Chondrocyte (in vitro differentiated cells): ENCODE measurements around the gene MYBBP1A. TPM values are rescaled to one million over a fixed set of nuclear protein-coding genes. Genes with fewer than 3 reads are reported as not detected.

Experiments used
- DNase-seq: peaks from one replicate; pipeline ENCODE4 v3.0.0; 2021; ENCODE audit warnings: mixed read lengths, low spot score
- H3K27ac Mint-ChIP-seq: one replicate; pipeline ENCODE4 v1.8.0; 2021; ENCODE audit warnings: mild to moderate bottlenecking, moderate library complexity, mixed read lengths; ENCODE audit not compliant: unreplicated experiment
- H3K27me3 Mint-ChIP-seq: 2 replicates; pipeline ENCODE4 v1.8.0; 2021; ENCODE audit warnings: low read depth, mixed read lengths
- H3K36me3 Mint-ChIP-seq: 2 replicates; pipeline ENCODE4 v1.8.0; 2021; ENCODE audit warnings: low read depth, mixed read lengths
- H3K4me1 Mint-ChIP-seq: 2 replicates; pipeline ENCODE4 v1.8.0; 2021; ENCODE audit warnings: low read depth, mild to moderate bottlenecking, mixed read lengths
- H3K4me3 Mint-ChIP-seq: one replicate; pipeline ENCODE4 v1.8.0; 2021; ENCODE audit warnings: mild to moderate bottlenecking, moderate library complexity, mixed read lengths; ENCODE audit not compliant: unreplicated experiment
- H3K9me3 Mint-ChIP-seq: 2 replicates; pipeline ENCODE4 v1.8.0; 2021; ENCODE audit warnings: low read depth, mixed read lengths
- total RNA-seq: library from RNA; stranded (reverse); gene quantifications from 3 replicates; pipeline ENCODE4 v1.2.1, GENCODE V29; 2021
- TF ChIP-seq, protein P1 (sequence below): fragments of 200-600 bp; sonication (generic); IDR thresholded peaks from 2 replicates; pipeline ENCODE4 v1.5.0; 2021; ENCODE audit warnings: antibody characterized with exemption, mild to moderate bottlenecking, moderate library complexity

The MYBBP1A gene
- total RNA-seq, 1 donor from 2014 or later, result 33.6 TPM

DNA sequence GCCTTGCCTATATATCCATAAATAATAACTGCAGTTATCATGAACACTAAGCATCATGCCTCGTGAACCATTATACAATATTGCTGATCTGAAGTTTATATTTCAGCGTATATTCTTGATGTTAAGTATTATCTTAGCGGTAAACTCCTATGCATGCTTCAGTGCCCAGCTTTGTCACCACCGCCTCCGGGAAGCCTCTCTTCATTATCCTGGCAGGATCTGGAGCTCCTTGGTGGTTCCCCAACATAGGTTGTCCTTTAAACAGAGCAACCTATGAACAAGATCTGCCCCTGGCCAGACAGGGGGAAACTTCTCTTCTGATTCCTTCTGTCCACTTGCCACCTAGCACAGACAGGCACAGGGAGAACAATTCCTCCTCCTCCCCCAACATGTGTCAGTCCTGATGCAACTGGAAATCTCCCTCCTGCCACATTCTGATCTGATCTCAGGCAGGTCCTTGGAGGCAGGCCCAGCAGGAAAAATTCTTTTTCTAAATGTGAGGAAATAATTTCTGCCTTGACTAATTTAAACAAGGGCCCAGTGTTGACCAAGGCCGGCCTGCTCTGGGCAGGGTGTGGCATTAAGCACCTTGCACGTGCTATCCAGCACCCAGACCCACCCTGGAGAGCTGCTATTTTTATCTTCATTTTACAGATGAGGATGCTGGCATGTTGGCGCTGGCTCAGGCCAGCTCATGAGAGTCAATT is 34.1 kb downstream of the MYBBP1A start:
- Mint-ChIP-seq H3K4me1 (peaks cover 6% of the 10 kb centered on the region), H3K27me3 (peaks cover 5% of the 10 kb centered on the region)

DNA sequence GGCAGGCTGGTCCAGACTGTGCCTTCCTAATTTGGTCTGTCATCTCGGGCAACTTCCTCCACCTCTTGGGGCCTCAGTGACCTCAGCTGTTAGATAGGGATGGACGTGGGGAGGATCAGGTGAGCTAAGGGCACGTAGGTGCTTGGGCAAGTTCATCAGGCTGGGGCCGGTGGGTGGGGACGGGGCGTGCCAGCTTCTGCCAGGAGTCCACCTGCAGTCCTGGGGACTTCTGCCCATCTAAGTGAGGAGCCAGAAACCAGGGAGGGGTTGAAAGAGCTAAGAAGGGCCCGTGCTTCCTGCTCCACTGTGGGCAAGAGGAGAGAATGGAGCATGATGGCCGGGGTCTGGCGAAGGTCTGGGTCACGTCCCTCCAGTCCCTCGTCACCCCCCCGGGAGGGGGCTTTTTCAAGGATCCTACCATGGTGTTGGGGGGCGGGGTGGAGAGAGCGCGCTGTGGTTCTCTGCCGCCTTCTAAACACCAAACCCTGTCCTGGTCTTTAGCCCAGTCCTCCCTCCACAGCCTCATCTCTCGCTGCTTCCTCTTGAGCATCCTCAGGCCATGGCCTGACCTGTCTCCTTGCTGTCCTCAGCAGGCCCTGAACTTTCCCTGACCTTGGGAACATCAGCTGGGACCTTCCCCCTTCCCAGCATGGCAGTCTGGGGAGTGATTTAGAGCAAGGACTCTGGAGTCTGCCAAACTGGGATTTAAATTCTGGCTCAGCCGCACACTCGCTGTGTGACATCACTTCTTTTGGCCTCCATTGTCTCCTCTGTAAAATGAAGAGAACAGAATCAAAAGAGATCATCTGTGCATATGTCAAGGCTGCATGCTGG is 34.9 kb downstream of the MYBBP1A start:
- TF ChIP-seq, protein P1, sequence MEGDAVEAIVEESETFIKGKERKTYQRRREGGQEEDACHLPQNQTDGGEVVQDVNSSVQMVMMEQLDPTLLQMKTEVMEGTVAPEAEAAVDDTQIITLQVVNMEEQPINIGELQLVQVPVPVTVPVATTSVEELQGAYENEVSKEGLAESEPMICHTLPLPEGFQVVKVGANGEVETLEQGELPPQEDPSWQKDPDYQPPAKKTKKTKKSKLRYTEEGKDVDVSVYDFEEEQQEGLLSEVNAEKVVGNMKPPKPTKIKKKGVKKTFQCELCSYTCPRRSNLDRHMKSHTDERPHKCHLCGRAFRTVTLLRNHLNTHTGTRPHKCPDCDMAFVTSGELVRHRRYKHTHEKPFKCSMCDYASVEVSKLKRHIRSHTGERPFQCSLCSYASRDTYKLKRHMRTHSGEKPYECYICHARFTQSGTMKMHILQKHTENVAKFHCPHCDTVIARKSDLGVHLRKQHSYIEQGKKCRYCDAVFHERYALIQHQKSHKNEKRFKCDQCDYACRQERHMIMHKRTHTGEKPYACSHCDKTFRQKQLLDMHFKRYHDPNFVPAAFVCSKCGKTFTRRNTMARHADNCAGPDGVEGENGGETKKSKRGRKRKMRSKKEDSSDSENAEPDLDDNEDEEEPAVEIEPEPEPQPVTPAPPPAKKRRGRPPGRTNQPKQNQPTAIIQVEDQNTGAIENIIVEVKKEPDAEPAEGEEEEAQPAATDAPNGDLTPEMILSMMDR, result no peak
- no peak for DNase-seq
- Mint-ChIP-seq H3K9me3 (no peaks in the 10 kb centered on the region), H3K36me3 (no peaks in the 10 kb centered on the region), H3K4me1 (peaks cover 6% of the 10 kb centered on the region), H3K27me3 (peaks cover 2% of the 10 kb centered on the region), H3K4me3 (no peak overlapping the region), H3K27ac (no peak overlapping the region)

More for the DNA sequence above, 34.1 kb downstream of the MYBBP1A start:
- Mint-ChIP-seq H3K4me3 (no peak overlapping the region), H3K36me3 (no peaks in the 10 kb centered on the region), H3K9me3 (no peaks in the 10 kb centered on the region), H3K27ac (peak overlapping the region; percentile 9)
- no peak for DNase-seq
- TF ChIP-seq, protein P1, result no peak

DNA sequence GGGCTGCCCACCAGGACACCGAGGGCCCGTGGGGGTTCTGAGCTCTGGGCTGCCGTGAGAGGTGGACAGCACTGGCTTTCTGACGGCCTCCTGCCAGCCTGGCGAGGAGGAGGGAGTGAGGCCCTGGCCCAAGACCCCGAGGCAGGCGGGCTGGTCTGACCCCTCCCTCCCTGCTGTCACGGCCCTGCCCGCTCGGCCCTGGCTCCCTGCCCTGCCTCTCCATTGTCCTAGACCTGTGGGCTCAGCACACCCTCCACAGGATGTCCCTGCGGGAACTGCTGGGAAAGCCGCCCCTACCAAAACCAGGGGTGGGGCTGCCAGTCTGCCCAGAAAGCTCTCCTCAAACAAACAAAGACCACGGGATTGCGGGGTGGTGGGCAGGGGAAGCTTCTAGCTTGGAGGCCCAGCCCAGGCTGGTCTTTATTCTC is 35.8 kb downstream of the MYBBP1A start:
- H3K27me3 Mint-ChIP-seq, result peaks cover 2% of the 10 kb centered on the region

DNA sequence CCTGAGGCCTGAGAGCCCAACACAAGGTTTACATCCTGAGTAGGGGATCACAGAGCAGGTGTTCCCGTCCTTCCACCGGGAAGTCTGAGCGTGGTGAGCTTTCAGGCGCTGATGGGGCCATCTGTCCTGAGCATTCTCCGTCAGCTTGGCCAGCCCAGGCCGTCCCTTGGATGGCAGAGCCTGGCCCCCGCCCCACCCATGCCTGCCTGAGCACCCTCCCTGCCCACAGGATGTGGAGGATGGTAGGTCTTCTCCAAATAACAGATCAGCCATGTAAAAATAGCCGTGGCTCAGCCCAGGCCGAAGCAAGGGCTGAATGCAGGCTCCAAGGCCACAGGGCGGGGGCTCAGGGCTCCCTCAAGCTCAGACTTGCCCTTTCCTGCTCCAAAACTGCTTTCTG is 36.3 kb downstream of the MYBBP1A start:
- peaks cover 6% of the 10 kb centered on the region for H3K4me1 Mint-ChIP-seq
- no peak overlapping the region for H3K4me3 Mint-ChIP-seq
- DNase-seq, result no peak
- H3K36me3 Mint-ChIP-seq, result no peaks in the 10 kb centered on the region
- H3K27me3 Mint-ChIP-seq, result peaks cover 2% of the 10 kb centered on the region
- H3K9me3 Mint-ChIP-seq, result no peaks in the 10 kb centered on the region
- H3K27ac Mint-ChIP-seq, result no peak overlapping the region
- TF ChIP-seq, protein P1, result no peak

More for the DNA sequence above, 35.8 kb downstream of the MYBBP1A start:
- H3K9me3 Mint-ChIP-seq, result no peaks in the 10 kb centered on the region
- TF ChIP-seq, protein P1, result no peak
- no peak for DNase-seq
- no peaks in the 10 kb centered on the region for H3K36me3 Mint-ChIP-seq
- peaks cover 6% of the 10 kb centered on the region for H3K4me1 Mint-ChIP-seq
- no peak overlapping the region for H3K27ac Mint-ChIP-seq
- H3K4me3 Mint-ChIP-seq, result no peak overlapping the region

DNA sequence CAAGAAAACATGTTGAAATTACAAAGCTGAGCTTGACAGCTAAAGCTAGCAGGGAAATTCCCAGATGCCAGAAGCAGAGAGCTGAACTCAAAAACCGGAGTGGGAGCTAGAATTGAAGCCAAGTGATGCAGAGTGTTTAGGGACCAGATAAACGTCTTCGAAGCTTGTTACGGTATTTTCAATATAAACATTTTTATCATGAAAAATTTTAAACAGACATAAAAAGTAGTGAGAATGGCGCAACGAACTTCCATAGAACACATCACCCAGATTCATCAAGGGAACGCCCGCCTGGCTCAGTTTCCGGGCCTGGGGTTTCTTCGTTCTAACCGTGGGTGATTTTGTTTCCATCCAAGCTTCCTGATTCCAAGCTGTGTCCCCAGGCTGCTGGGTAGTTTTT is 38.4 kb downstream of the MYBBP1A start:
- Mint-ChIP-seq H3K27me3 (peaks cover 4% of the 10 kb centered on the region), H3K27ac (no peak overlapping the region), H3K4me1 (peaks cover 6% of the 10 kb centered on the region), H3K36me3 (no peaks in the 10 kb centered on the region), H3K9me3 (no peaks in the 10 kb centered on the region), H3K4me3 (no peak overlapping the region)
- TF ChIP-seq, protein P1, result no peak
- DNase-seq, result no peak
